Transverse colon (tissue), 4 donors: Measurements from ENCODE around the gene TNN. TPM values are rescaled to one million over a fixed set of nuclear protein-coding genes. Genes with fewer than 3 reads are reported as not detected.

Experiments
- DNase-seq: peaks from one replicate; pipeline ENCODE4 v3.0.0-alpha.2; 2019
- H3K27ac ChIP-seq, 4 donors: fragments of 200-600 bp; sonication (generic); 2 replicates each; pipeline ENCODE4 v1.5.1; 2016 to 2018; ENCODE audit warnings: inconsistent platforms in 4 of 4
- H3K27me3 ChIP-seq: fragments of 200-600 bp; sonication (generic); 2 replicates; pipeline ENCODE4 v1.5.1; 2017; ENCODE audit warnings: inconsistent platforms
- H3K36me3 ChIP-seq, 4 donors: fragments of 200-600 bp; sonication (generic); 2 replicates each; pipeline ENCODE4 v1.5.1; 2017 to 2019; ENCODE audit warnings: inconsistent platforms in 4 of 4
- H3K4me1 ChIP-seq, 4 donors: fragments of 200-600 bp; sonication (generic); 2 replicates each; pipeline ENCODE4 v1.5.1; 2017 to 2020; ENCODE audit warnings: inconsistent platforms in 4 of 4
- H3K4me3 ChIP-seq, 4 donors: fragments of 200-600 bp; sonication (generic); 1 replicate in 1 of 4; 2 replicates in 3 of 4; pipeline versions ENCODE4 v1.5.1 to v1.6.1; 2017 to 2019; ENCODE audit warnings: inconsistent platforms in 4 of 4
- H3K9me3 ChIP-seq, 2 donors: fragments of 200-600 bp; sonication (generic); 2 replicates each; pipeline ENCODE4 v1.5.1; 2017 to 2019; ENCODE audit warnings: inconsistent platforms in 2 of 2
- EP300 ChIP-seq: sonication (generic); formaldehyde crosslinking; IDR thresholded peaks from one replicate; pipeline ENCODE4 v1.6.1; 2017; ENCODE audit warnings: antibody characterized with exemption, low read depth
- POLR2A ChIP-seq: fragments of 450-650 bp; IDR thresholded peaks from one replicate; pipeline ENCODE4 v1.6.1; 2016; ENCODE audit warnings: antibody characterized with exemption, mild to moderate bottlenecking, moderate library complexity
- POLR2AphosphoS5 ChIP-seq, 3 donors: sonication (generic); formaldehyde crosslinking; IDR thresholded peaks; one replicate each; pipeline ENCODE4 v1.6.1; 2016; ENCODE audit warnings: antibody characterized with exemption in 3 of 3
- WGBS, 2 donors: methylation state at CpG; one replicate each; pipeline ENCODE4 v1.1.5; 2018; ENCODE audit warnings: low coverage in 1 of 2; 5-methylcytosine and 5-hydroxymethylcytosine counted together
- in situ Hi-C, 4 donors: fragments of 200-750 bp; cut with MboI; loops; one replicate each; pipeline versions ENCODE4 v1.15.0 to v1.15.1; 2017; ENCODE audit warnings: low sequenced_read_pairs in 3 of 4, low pct_ligation_motif_present in 1 of 4, low pct_unique_long_range_greater_than_20kb in 1 of 4
- intact Hi-C: fragments of 100-400 bp; cut with DNase I; formaldehyde crosslinking; loops from one replicate; pipeline ENCODE4 v1.15.1; 2023; ENCODE audit warnings: low total_unique reads
- total RNA-seq, 4 donors: library from RNA; depleted of rRNA; stranded (reverse); fragments of >200 nt; gene quantifications; one replicate each; pipeline ENCODE4 v1.1.0, GENCODE V29; 2016
- TF ChIP-seq, protein P1 (sequence below), 5 experiments: fragments of 200-600 bp in 3 of 5; fragments of 450-650 bp in 2 of 5; sonication (generic) in 3 of 5; IDR thresholded peaks; 1 replicate in 2 of 5; 2 replicates in 3 of 5; pipeline ENCODE4 v1.5.1; 2016 to 2017; ENCODE audit warnings: antibody characterized with exemption in 5 of 5, inconsistent platforms in 3 of 5, mild to moderate bottlenecking in 2 of 5, moderate library complexity in 1 of 5

The TNN gene
- total RNA-seq, 4 donors from 2014 or later, result 0.14 TPM; not detected in 3

DNA sequence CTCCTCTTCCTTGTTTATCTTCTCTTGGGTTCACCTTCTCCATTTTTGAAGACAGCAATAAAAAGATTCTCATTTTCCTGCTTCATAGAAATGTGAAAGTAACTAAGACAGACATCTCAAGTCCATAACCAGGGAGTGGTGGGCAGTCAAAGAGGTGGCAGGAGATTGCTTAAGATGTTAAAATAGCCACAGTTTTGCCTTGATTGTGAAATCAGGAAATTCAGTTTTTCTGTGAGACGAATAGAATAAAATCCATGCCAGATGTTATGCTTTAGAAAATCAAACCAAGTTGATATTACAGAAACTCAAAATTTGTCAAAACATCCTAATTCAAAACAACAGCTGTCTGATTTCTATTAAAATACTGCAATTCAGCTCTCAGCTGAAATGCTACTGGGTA is 57.2 kb downstream of the TNN start:
- DNase-seq, result no peak
- Histone ChIP-seq H3K4me3 (no peak overlapping the region), H3K27me3 (no peaks in the 10 kb centered on the region), H3K4me1 (peaks cover 6 to 30% (median 10%) of the 10 kb centered on the region in 4 donors), H3K36me3 (no peaks in the 10 kb centered on the region), H3K9me3 (no peaks in the 10 kb centered on the region), H3K27ac (peak overlapping the region in 3 of 4 donors; percentile 8 to 55 (median 15))
- no peak for TF ChIP-seq POLR2A
- TF ChIP-seq, protein P1, sequence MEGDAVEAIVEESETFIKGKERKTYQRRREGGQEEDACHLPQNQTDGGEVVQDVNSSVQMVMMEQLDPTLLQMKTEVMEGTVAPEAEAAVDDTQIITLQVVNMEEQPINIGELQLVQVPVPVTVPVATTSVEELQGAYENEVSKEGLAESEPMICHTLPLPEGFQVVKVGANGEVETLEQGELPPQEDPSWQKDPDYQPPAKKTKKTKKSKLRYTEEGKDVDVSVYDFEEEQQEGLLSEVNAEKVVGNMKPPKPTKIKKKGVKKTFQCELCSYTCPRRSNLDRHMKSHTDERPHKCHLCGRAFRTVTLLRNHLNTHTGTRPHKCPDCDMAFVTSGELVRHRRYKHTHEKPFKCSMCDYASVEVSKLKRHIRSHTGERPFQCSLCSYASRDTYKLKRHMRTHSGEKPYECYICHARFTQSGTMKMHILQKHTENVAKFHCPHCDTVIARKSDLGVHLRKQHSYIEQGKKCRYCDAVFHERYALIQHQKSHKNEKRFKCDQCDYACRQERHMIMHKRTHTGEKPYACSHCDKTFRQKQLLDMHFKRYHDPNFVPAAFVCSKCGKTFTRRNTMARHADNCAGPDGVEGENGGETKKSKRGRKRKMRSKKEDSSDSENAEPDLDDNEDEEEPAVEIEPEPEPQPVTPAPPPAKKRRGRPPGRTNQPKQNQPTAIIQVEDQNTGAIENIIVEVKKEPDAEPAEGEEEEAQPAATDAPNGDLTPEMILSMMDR (IDR thresholded peaks at IDR 0.05), result no peak
- TF ChIP-seq POLR2AphosphoS5 (IDR thresholded peaks at IDR 0.05), result no peak
- TF ChIP-seq EP300, result no peak
- WGBS, 2 donors, result 52 to 82% methylated on average over 1 of the region's 1 CpG
- intact Hi-C loops (loop anchor here (10.0 kb wide), 1 partner anchor 90 kb away; no protein-coding TSS in a partner anchor), in situ Hi-C loops (loop anchor here in 3 of 4 donors (10.0 to 25.0 kb wide), 3 partner anchors 88 to 363 kb away; no protein-coding TSS in a partner anchor)

GRCh38 chr1:175126347-175126746 is 58.7 kb downstream of the TNN start:
- no peaks in the 10 kb centered on the region for H3K9me3 ChIP-seq
- TF ChIP-seq POLR2A, result no peak
- TF ChIP-seq, protein P1 (IDR thresholded peaks at IDR 0.05), result no peak
- TF ChIP-seq POLR2AphosphoS5 (IDR thresholded peaks at IDR 0.05), result no peak
- no peak for TF ChIP-seq EP300
- DNase-seq, result no peak
- no peak overlapping the region for H3K4me3 ChIP-seq
- WGBS, 2 donors, result 63 to 67% methylated on average over 3 to 4 of the region's 4 CpGs
- H3K27me3 ChIP-seq, result no peaks in the 10 kb centered on the region
- H3K27ac ChIP-seq, result peak overlapping the region in 1 of 4 donors; percentile 8
- in situ Hi-C loops (loop anchor here in 3 of 4 donors (10.0 to 25.0 kb wide), 3 partner anchors 89 to 364 kb away; no protein-coding TSS in a partner anchor), intact Hi-C loops (loop anchor here (10.0 kb wide), 1 partner anchor 92 kb away; no protein-coding TSS in a partner anchor)
- H3K4me1 ChIP-seq, result peaks cover 7 to 44% (median 14%) of the 10 kb centered on the region in 4 donors
- H3K36me3 ChIP-seq, result no peaks in the 10 kb centered on the region

- Histone ChIP-seq H3K9me3 (no peaks in the 10 kb centered on the region), H3K27ac (peak overlapping the region in 3 of 4 donors; percentile 23 to 68 (median 50)), H3K27me3 (no peaks in the 10 kb centered on the region), H3K4me3 (no peak overlapping the region), H3K36me3 (no peaks in the 10 kb centered on the region), H3K4me1 (peaks cover 7 to 51% (median 17%) of the 10 kb centered on the region in 4 donors)
- TF ChIP-seq, protein P1 (IDR thresholded peaks at IDR 0.05), result no peak
- TF ChIP-seq POLR2A (no peak), POLR2AphosphoS5 (IDR thresholded peaks at IDR 0.05) (no peak), EP300 (no peak)
- 87% methylated on average over 5 of the region's 6 CpGs; no CpG with 5 or more reads in 1 of the 2 donors for WGBS, 2 donors
- no peak for DNase-seq
- intact Hi-C loops, result loop anchor here (10.0 kb wide), 1 partner anchor 93 kb away; no protein-coding TSS in a partner anchor
- in situ Hi-C loops, result loop anchor here in 3 of 4 donors (10.0 to 25.0 kb wide), 3 partner anchors 90 to 365 kb away; no protein-coding TSS in a partner anchor
Observed at GRCh38 chr1:175127565-175127964, 59.9 kb downstream of the TNN start.

- DNase-seq, result no peak
Observed at GRCh38 chr1:175128523-175128922, 60.9 kb downstream of the TNN start.

More at GRCh38 chr1:175128523-175128922, 60.9 kb downstream of the TNN start:
- no peaks in the 10 kb centered on the region for H3K36me3 ChIP-seq
- peak overlapping the region; percentile 50 to 68 (median 56) for H3K27ac ChIP-seq
- WGBS, 2 donors, result 92 to 96% methylated on average over 2 to 9 of the region's 9 CpGs
- intact Hi-C loops, result loop anchor here (10.0 kb wide), 1 partner anchor 94 kb away; no protein-coding TSS in a partner anchor
- TF ChIP-seq EP300, result no peak
- TF ChIP-seq POLR2AphosphoS5 (IDR thresholded peaks at IDR 0.05), result no peak
- no peak for TF ChIP-seq POLR2A
- H3K27me3 ChIP-seq, result no peaks in the 10 kb centered on the region
- peaks cover 7 to 51% (median 17%) of the 10 kb centered on the region in 4 donors for H3K4me1 ChIP-seq
- in situ Hi-C loops, result loop anchor here in 3 of 4 donors (10.0 to 25.0 kb wide), 3 partner anchors 91 to 366 kb away; no protein-coding TSS in a partner anchor
- no peak overlapping the region for H3K4me3 ChIP-seq
- H3K9me3 ChIP-seq, result no peaks in the 10 kb centered on the region
